H9 (cell line): ENCODE measurements around the gene GALNT10. TPM values are rescaled to one million over a fixed set of nuclear protein-coding genes. Genes with fewer than 3 reads are reported as not detected.
A peak's percentile ranks its signal among the peaks of the same experiment; 100 is the strongest.

Experiments used
- DNase-seq: peaks from one replicate; pipeline ENCODE4 v3.0.0-alpha.2; 2017
- H2AFZ ChIP-seq: one replicate; pipeline ENCODE4 v1.6.1; 2013; ENCODE audit warnings: mild to moderate bottlenecking, low read length, control low read depth, moderate library complexity
- H2AK5ac ChIP-seq: 2 replicates; pipeline ENCODE4 v1.6.1; 2013; ENCODE audit warnings: low read length, control low read depth, mixed read lengths; ENCODE audit not compliant: insufficient read length
- H2BK120ac ChIP-seq: one replicate; pipeline ENCODE4 v1.6.1; 2013; ENCODE audit warnings: low read depth, mild to moderate bottlenecking, low read length, control low read depth, inconsistent platforms; ENCODE audit not compliant: poor library complexity, severe bottlenecking
- H2BK12ac ChIP-seq: 2 replicates; pipeline ENCODE4 v1.6.1; 2013; ENCODE audit warnings: low read length, control low read depth, mixed read lengths, low read depth; ENCODE audit not compliant: insufficient read length
- H2BK15ac ChIP-seq: 2 replicates; pipeline ENCODE4 v1.6.1; 2013; ENCODE audit warnings: low read depth, low read length, control low read depth
- H2BK20ac ChIP-seq: one replicate; pipeline ENCODE4 v1.6.1; 2013; ENCODE audit warnings: low read depth, mild to moderate bottlenecking, low read length, control low read depth, inconsistent platforms; ENCODE audit not compliant: poor library complexity, severe bottlenecking
- H2BK5ac ChIP-seq: 2 replicates; pipeline ENCODE4 v1.6.1; 2013; ENCODE audit warnings: low read length, control low read depth, mixed read lengths; ENCODE audit not compliant: insufficient read length
- H3K14ac ChIP-seq: 2 replicates; pipeline ENCODE4 v1.6.1; 2013; ENCODE audit warnings: low read length, control low read depth; ENCODE audit not compliant: insufficient read depth
- H3K18ac ChIP-seq: 2 replicates; pipeline ENCODE4 v1.6.1; 2013; ENCODE audit warnings: low read depth, mild to moderate bottlenecking, mixed read lengths, low read length, control low read depth; ENCODE audit not compliant: insufficient read length
- H3K23ac ChIP-seq: 2 replicates; pipeline ENCODE4 v1.6.1; 2013; ENCODE audit warnings: low read length, control low read depth, mixed read lengths, low read depth; ENCODE audit not compliant: insufficient read length
- H3K23me2 ChIP-seq: 2 replicates; pipeline ENCODE4 v1.6.1; 2013; ENCODE audit warnings: low read depth, mild to moderate bottlenecking, mixed read lengths, low read length, control low read depth; ENCODE audit not compliant: insufficient read length, poor library complexity, severe bottlenecking
- H3K27ac ChIP-seq: 2 replicates; pipeline ENCODE4 v1.5.1; 2013; ENCODE audit warnings: low read length, control low read depth, mixed read lengths, low read depth; ENCODE audit not compliant: insufficient read length
- H3K27me3 ChIP-seq: 2 replicates; pipeline ENCODE4 v1.6.1; 2013; ENCODE audit warnings: low read length, control low read depth, inconsistent platforms; ENCODE audit not compliant: insufficient read depth
- H3K4ac ChIP-seq: 2 replicates; pipeline ENCODE4 v1.6.1; 2013; ENCODE audit warnings: low read depth, mild to moderate bottlenecking, control low read depth, inconsistent platforms, low read length, moderate library complexity
- H3K4me1 ChIP-seq: 2 replicates; pipeline ENCODE4 v1.6.1; 2013; ENCODE audit warnings: low read length, control low read depth, inconsistent platforms; ENCODE audit not compliant: insufficient read depth
- H3K4me2 ChIP-seq: 2 replicates; pipeline ENCODE4 v1.6.1; 2013; ENCODE audit warnings: low read length, control low read depth, mixed read lengths; ENCODE audit not compliant: insufficient read length, insufficient read depth
- H3K56ac ChIP-seq: 2 replicates; pipeline ENCODE4 v1.6.1; 2013; ENCODE audit warnings: low read depth, mild to moderate bottlenecking, mixed read lengths, low read length, control low read depth; ENCODE audit not compliant: insufficient read length
- H3K79me1 ChIP-seq: 2 replicates; pipeline ENCODE4 v1.6.1; 2013; ENCODE audit warnings: low read depth, mild to moderate bottlenecking, moderate library complexity, low read length, control low read depth, inconsistent platforms; ENCODE audit not compliant: insufficient read depth, poor library complexity, severe bottlenecking
- H3K79me2 ChIP-seq: 2 replicates; pipeline ENCODE4 v1.6.1; 2013; ENCODE audit warnings: low read length, control low read depth, inconsistent platforms; ENCODE audit not compliant: insufficient read depth
- H3K9ac ChIP-seq: 2 replicates; pipeline ENCODE4 v1.6.1; 2013; ENCODE audit warnings: low read length, control low read depth, mixed read lengths; ENCODE audit not compliant: insufficient read length; ENCODE audit errors: extremely low read depth
- H3K9me3 ChIP-seq: one replicate; pipeline ENCODE4 v1.6.1; 2013; ENCODE audit warnings: low read depth, low read length, inconsistent platforms; ENCODE audit not compliant: control insufficient read depth
- H3T11ph ChIP-seq: one replicate; pipeline ENCODE4 v1.6.1; 2013; ENCODE audit warnings: mild to moderate bottlenecking, low read length, control low read depth, inconsistent platforms
- H4K20me1 ChIP-seq: one replicate; pipeline ENCODE4 v1.6.1; 2013; ENCODE audit not compliant: control insufficient read depth, insufficient read length, insufficient read depth
- H4K5ac ChIP-seq: 2 replicates; pipeline ENCODE4 v1.6.1; 2013; ENCODE audit warnings: low read depth, mild to moderate bottlenecking, mixed read lengths, low read length, control low read depth; ENCODE audit not compliant: insufficient read length
- H4K8ac ChIP-seq: replicated peaks from 2 replicates; pipeline ENCODE4 v1.6.1; 2013; ENCODE audit warnings: low read length, control low read depth, mixed read lengths, low read depth; ENCODE audit not compliant: insufficient read length
- H4K91ac ChIP-seq: 2 replicates; pipeline ENCODE4 v1.6.1; 2013; ENCODE audit warnings: low read depth, mild to moderate bottlenecking, moderate library complexity, mixed read lengths, low read length, control low read depth; ENCODE audit not compliant: insufficient read length
- H3K27ac Mint-ChIP-seq, 3 experiments: 2 replicates in 2 of 3; 3 replicates in 1 of 3; pipeline ENCODE4 v1.8.0; 2020 to 2021; ENCODE audit warnings: mixed read lengths in 3 of 3, mild to moderate bottlenecking in 1 of 3, moderate library complexity in 1 of 3
- H3K27me3 Mint-ChIP-seq: 2 replicates; pipeline ENCODE4 v1.8.0; 2021; ENCODE audit warnings: low read depth, mild to moderate bottlenecking, moderate library complexity, mixed read lengths
- H3K36me3 Mint-ChIP-seq, 3 experiments: 2 replicates in 2 of 3; 3 replicates in 1 of 3; pipeline ENCODE4 v1.8.0; 2020 to 2021; ENCODE audit warnings: low read depth in 3 of 3, mixed read lengths in 3 of 3; ENCODE audit not compliant: insufficient read depth in 1 of 3
- H3K4me1 Mint-ChIP-seq, 2 experiments: 2 replicates each; pipeline ENCODE4 v1.8.0; 2020; ENCODE audit warnings: mixed read lengths in 2 of 2
- H3K4me3 Mint-ChIP-seq, 2 experiments: 2 replicates in 1 of 2; 3 replicates in 1 of 2; pipeline ENCODE4 v1.8.0; 2020 to 2021; ENCODE audit warnings: mild to moderate bottlenecking in 2 of 2, mixed read lengths in 2 of 2, moderate library complexity in 1 of 2
- H3K9me3 Mint-ChIP-seq, 2 experiments: 2 replicates in 1 of 2; 3 replicates in 1 of 2; pipeline ENCODE4 v1.8.0; 2020; ENCODE audit warnings: mild to moderate bottlenecking in 2 of 2, mixed read lengths in 2 of 2, moderate library complexity in 1 of 2
- WGBS: extraction: QIAGEN DNeasy Blood & Tissue Kit; methylation state at CpG from one replicate; pipeline ENCODE4 v1.1.7; 2013; ENCODE audit warnings: missing lambda C conversion rate, low lambda C conversion rate, mixed read lengths; ENCODE audit not compliant: insufficient read length; ENCODE audit errors: extremely low coverage; 5-methylcytosine and 5-hydroxymethylcytosine counted together
- total RNA-seq: library from RNA; stranded (reverse); gene quantifications from 2 replicates; pipeline ENCODE4 v1.2.1, GENCODE V29; 2021
- TF ChIP-seq, protein P1 (sequence below): fragments of 200-600 bp; sonication (generic); conservative IDR thresholded peaks from 3 replicates; pipeline ENCODE4 v1.8.0; 2021; ENCODE audit warnings: antibody characterized with exemption, mild to moderate bottlenecking

Gene GALNT10
- total RNA-seq, 1 experiment from 2014 or later = 15.4 TPM

DNA sequence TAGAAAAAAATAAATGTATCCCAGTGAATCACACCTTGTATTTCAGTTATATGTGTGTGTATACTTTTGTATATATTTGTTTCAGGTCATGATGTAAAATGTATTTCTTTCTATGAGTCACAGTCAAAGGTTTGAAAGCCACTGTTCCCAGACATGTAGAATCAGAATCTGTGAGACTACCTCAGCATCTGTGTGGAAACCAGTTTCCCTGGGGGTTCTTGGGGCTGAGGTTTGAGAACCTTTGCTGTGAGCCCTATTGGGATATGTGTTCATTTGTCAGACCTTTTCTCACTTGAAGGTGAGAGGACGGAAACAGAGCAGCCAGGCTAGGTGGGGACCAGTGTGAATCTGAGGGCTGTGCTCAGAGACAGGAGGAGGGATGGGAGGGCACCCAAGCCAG, 176.6 kb downstream of the GALNT10 start:
- no peak overlapping the region for H3K4me2 ChIP-seq
- no peak overlapping the region for H2BK5ac ChIP-seq
- H3K79me1 ChIP-seq = no peaks in the 10 kb centered on the region
- no peak overlapping the region for H4K8ac ChIP-seq
- H3K27ac ChIP-seq = no peak overlapping the region
- TF ChIP-seq, protein P1, sequence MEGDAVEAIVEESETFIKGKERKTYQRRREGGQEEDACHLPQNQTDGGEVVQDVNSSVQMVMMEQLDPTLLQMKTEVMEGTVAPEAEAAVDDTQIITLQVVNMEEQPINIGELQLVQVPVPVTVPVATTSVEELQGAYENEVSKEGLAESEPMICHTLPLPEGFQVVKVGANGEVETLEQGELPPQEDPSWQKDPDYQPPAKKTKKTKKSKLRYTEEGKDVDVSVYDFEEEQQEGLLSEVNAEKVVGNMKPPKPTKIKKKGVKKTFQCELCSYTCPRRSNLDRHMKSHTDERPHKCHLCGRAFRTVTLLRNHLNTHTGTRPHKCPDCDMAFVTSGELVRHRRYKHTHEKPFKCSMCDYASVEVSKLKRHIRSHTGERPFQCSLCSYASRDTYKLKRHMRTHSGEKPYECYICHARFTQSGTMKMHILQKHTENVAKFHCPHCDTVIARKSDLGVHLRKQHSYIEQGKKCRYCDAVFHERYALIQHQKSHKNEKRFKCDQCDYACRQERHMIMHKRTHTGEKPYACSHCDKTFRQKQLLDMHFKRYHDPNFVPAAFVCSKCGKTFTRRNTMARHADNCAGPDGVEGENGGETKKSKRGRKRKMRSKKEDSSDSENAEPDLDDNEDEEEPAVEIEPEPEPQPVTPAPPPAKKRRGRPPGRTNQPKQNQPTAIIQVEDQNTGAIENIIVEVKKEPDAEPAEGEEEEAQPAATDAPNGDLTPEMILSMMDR = no peak
- H3K36me3 Mint-ChIP-seq = no peaks in the 10 kb centered on the region
- H3K27me3 ChIP-seq = no peaks in the 10 kb centered on the region
- no CpG with 5 or more reads among the region's 1 CpG for WGBS
- H3K4me1 Mint-ChIP-seq = peaks cover 25 to 30% of the 10 kb centered on the region in 2 experiments
- no peaks in the 10 kb centered on the region for H3K9me3 Mint-ChIP-seq
- H3K79me2 ChIP-seq = no peaks in the 10 kb centered on the region
- no peak overlapping the region for H2BK15ac ChIP-seq
- H2AK5ac ChIP-seq = no peak overlapping the region
- H2BK20ac ChIP-seq = no peak overlapping the region
- no peak overlapping the region for H4K5ac ChIP-seq
- no peak overlapping the region for H3K56ac ChIP-seq
- H4K91ac ChIP-seq = peak overlapping the region; percentile 31
- no peaks in the 10 kb centered on the region for H3K9me3 ChIP-seq
- H3K4me1 ChIP-seq = peaks cover 8% of the 10 kb centered on the region; the same call in 1 of the 2 replicates
- H3K4me3 Mint-ChIP-seq = no peak overlapping the region
- H3K9ac ChIP-seq = no peak overlapping the region
- no peak for DNase-seq
- H4K20me1 ChIP-seq = no peaks in the 10 kb centered on the region
- H2AFZ ChIP-seq = no peak overlapping the region
- no peak overlapping the region for H2BK120ac ChIP-seq
- no peak overlapping the region for H3K14ac ChIP-seq
- no peak overlapping the region for H3K18ac ChIP-seq
- H2BK12ac ChIP-seq = peak overlapping the region; percentile 92
- peak overlapping the region in 2 of 3 experiments; percentile 74 to 78; a peak in 2 of 7 replicates for H3K27ac Mint-ChIP-seq
- H3K27me3 Mint-ChIP-seq = no peaks in the 10 kb centered on the region; the same call in 1 of the 2 replicates
- H3T11ph ChIP-seq = no peak overlapping the region
- no peak overlapping the region for H3K4ac ChIP-seq
- H3K23ac ChIP-seq = no peak overlapping the region
- H3K23me2 ChIP-seq = no peaks in the 10 kb centered on the region
